Astrocyte of the spinal cord (primary cell): Measurements from ENCODE around the gene WNT5B.

Experiments
- DNase-seq: peaks from one replicate; pipeline ENCODE4 v3.0.0; 2011; ENCODE audit warnings: low read depth, low spot score
- H3K4me3 ChIP-seq: 2 replicates; pipeline ENCODE4 v1.5.1; 2011; ENCODE audit warnings: low read depth, mild to moderate bottlenecking, low read length, moderate library complexity
- in situ Hi-C: cut with HindIII; loops from 2 replicates; pipeline ENCODE4 v1.10.0; 2017; ENCODE audit warnings: low sequenced_read_pairs
- TF ChIP-seq, protein P1 (sequence below): IDR thresholded peaks from 2 replicates; pipeline ENCODE4 v1.5.1; 2012; ENCODE audit warnings: low read depth, mild to moderate bottlenecking, low read length, inconsistent platforms

Gene WNT5B

DNA sequence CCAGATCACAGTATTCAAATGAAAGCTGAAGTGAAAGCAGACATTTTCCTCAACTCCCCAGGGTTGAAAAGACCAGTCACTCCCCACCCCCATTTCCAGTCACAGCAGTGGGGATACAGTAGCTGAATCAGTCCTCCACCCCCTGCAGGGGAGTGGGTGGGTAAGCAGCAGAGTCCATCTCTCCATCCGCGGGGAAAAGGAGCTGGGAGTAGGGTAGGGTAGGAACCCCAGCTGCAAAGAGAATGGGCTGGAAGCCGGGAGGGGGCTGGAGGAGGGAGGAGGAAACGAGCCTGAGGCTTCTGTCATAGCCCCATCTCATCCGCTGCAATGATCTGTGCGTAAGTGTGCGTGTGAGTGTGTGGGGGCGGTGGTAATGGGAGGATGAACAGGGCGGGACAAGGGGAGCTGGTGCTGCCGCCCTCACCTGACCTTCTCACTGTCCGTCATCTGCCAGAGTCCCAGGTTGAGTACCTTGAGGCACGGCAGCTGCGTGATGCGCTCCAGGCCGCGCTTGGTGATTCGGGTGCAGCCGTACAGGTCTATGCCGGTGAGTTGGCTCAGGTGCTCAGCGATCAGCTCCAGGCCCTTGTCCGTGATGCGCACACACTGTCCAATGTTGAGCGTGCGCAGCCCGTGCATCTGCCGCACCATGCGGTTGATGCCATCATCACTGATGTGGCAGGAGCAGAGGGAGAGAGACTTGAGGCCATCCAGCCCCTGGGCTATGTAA lies 36.4 kb upstream of the WNT5B start:
- H3K4me3 ChIP-seq = peak overlapping the region; percentile 49
- TF ChIP-seq, protein P1, sequence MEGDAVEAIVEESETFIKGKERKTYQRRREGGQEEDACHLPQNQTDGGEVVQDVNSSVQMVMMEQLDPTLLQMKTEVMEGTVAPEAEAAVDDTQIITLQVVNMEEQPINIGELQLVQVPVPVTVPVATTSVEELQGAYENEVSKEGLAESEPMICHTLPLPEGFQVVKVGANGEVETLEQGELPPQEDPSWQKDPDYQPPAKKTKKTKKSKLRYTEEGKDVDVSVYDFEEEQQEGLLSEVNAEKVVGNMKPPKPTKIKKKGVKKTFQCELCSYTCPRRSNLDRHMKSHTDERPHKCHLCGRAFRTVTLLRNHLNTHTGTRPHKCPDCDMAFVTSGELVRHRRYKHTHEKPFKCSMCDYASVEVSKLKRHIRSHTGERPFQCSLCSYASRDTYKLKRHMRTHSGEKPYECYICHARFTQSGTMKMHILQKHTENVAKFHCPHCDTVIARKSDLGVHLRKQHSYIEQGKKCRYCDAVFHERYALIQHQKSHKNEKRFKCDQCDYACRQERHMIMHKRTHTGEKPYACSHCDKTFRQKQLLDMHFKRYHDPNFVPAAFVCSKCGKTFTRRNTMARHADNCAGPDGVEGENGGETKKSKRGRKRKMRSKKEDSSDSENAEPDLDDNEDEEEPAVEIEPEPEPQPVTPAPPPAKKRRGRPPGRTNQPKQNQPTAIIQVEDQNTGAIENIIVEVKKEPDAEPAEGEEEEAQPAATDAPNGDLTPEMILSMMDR = peak; percentile 10
- DNase-seq = peak; percentile 61
- in situ Hi-C loops = no loop called here

DNA sequence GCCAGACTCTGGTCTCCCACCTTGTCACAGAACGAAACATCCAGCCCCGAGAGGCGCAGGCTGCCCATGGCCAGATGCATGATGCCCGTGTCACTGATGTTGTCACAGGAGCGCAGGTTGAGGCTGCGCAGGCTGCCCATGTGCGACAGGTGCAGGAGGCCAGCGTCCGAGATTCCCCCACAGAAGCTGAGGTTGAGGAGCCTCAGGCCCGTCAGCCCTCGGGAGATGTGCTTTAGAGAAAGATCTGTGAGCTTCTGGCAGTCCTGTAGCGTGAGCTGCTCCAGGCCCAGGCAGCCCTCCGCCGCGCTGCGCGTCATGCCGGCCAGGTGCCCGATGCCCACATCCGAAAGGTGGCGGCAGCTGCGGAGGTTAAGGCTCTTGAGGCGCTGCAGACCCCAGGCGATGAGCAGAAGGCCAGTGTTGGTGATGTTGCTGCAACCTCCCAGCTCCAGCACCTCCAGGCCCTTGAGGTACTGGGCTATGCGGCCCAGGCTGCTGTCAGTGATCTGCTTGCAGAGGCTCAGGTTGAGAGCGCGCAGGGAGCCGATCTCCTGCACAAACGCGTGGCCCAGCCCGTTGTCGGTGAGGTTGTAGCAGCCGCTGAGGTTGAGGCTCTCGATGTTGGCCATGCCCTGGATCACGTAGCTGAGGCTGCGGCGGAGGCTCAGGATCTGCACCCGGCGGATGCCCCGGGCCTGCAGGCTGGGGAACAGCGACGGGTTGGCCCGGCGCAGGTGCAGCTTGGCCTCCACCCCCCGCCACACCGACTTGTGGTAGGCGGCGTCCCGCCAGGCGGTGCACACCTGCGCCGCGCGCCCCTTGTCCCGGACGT lies 35.6 kb upstream of the WNT5B start:
- peak overlapping the region; percentile 49 for H3K4me3 ChIP-seq
- DNase-seq = peak; percentile 47
- TF ChIP-seq, protein P1 = no peak
- in situ Hi-C loops = no loop called here

DNA sequence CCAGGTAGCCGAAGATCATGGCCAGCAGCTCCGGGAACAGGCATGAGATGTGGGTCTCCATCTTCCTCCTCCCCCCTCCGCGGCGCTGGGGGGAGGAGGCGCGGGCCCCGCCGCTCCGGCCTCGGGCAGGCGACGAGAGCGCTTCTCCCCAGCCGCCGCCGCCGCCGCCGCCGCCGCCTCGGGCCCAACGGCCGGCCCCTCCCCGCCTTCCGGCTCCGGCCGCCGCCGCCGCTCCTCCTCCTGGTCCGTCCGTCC lies 35.1 kb upstream of the WNT5B start:
- TF ChIP-seq, protein P1 = no peak
- in situ Hi-C loops = no loop called here
- peak overlapping the region; percentile 49 for H3K4me3 ChIP-seq
- no peak for DNase-seq

DNA sequence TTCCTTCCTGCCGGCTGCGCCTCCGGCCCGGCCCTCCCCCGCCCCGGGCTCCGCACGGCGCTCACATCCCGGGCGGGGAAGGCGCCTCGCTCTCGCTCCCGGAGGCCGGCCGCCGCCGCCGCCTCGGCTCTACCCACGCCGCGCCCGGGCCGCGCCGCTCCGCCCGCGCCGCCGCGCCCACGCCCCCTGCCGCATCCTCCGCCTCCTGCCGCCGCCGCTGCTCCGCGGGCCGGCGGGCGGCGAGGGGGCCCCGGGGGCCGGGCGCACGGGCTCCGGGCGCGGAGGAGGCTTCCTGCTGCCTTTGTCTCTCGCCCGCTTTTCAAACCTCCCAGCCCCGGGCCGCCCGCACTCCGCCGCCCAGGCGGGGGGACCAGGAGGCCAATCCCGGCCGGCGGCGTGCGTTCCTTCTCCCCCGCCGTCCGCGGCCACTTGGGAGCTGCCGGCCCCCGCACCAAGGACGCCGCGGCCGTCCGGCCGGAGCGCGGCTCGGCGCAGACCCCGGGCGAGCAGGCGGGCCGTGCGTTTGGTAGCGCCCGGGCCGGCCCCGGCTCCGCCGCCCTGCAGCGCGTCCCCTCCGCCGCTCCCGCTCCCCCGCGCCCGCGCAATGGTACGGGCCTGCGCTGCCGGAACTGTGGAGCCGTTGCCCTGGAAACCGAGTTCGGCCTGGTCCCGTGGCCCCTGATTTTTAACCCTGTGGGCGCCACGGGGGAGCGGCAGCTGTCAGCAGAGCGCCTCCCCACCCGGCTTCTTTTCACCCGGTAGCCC lies 34.6 kb upstream of the WNT5B start, which contains the start of gene FBXL14:
Gene FBXL14, minus strand, starts transcription at position 321 of the 765 bp plus-strand sequence. CDS start 515 bp downstream, outside the sequence.
- in situ Hi-C loops = no loop called here

DNA sequence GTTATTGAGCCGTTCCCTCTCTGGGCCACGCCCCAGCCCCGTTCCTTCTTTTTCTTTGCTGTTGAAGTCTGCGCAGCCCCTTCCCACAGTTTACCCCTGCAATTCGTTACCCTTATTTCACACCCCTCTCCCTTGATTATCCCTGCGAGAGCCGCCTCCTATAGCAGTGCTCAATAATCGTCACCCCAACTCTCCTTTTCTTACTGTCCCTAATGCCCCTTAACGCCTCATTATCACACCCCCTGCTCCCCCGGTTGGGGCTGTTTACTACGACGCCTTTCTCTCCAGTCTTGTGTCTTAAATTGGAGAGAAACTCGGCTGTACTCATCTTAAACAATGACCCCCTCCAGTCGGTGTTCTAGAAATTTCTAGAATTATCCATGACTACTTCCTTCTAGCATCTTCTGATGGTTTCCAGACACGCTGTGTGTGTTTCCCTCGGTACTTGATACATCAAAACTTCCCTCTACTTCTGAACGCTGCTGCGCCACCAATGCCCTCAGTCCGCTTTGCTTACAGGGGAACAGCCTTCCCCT lies 33.9 kb upstream of the WNT5B start:
- DNase-seq = peak; percentile 25
- TF ChIP-seq, protein P1 = no peak
- in situ Hi-C loops = no loop called here
- H3K4me3 ChIP-seq = peak overlapping the region; percentile 49

More for the DNA sequence above, 34.6 kb upstream of the WNT5B start, which contains the start of gene FBXL14:
- peak; percentile 86 for DNase-seq
- H3K4me3 ChIP-seq = peak within 1 kb of the TSS; percentile 49
- TF ChIP-seq, protein P1 = no peak
